Fibroblast of skin of abdomen (primary cell): ENCODE results near the gene UBE2S. TPM values are rescaled to one million over a fixed set of nuclear protein-coding genes. Genes with fewer than 3 reads are reported as not detected.
"Not testable (repeated sequence)": the region's sequence is repeated elsewhere in the genome, so short reads cannot be mapped to it uniquely, and the experiment has no call there.

ENCODE experiments used
- DNase-seq: peaks from one replicate; pipeline ENCODE4 v3.0.0-alpha.2; 2013
- polyA plus RNA-seq, 2 experiments: library from polyadenylated mRNA; unstranded; fragments of 120-200 nt; gene quantifications; one replicate each; pipeline ENCODE4 v1.2.1, GENCODE V29; 2013; ENCODE audit not compliant: insufficient read length in 2 of 2

Gene UBE2S
- 93.0 TPM for polyA plus RNA-seq (2013, experiment 1 of 2; ENCODE audit: insufficient read length)
- 105 TPM for polyA plus RNA-seq (2013, experiment 2 of 2; ENCODE audit: insufficient read length)

DNA sequence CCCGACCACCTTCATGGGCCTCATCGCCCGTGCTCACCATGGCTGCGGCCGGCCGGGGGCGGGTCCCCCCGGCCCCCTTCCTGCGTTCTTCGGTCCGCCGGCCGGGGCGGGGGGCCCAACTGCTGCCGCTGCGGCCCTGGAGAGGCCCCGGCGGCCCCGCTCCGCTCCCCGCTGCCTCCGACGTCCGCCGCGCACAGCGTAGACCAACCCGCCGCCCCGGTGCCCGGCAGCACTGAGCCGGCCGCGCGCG, at the start of gene UBE2S:
TSS of gene UBE2S (minus strand) at position 239 of the 250 bp plus-strand sequence. CDS start at position 40, 199 bp downstream.
- DNase-seq, result not testable (repeated sequence)

DNA sequence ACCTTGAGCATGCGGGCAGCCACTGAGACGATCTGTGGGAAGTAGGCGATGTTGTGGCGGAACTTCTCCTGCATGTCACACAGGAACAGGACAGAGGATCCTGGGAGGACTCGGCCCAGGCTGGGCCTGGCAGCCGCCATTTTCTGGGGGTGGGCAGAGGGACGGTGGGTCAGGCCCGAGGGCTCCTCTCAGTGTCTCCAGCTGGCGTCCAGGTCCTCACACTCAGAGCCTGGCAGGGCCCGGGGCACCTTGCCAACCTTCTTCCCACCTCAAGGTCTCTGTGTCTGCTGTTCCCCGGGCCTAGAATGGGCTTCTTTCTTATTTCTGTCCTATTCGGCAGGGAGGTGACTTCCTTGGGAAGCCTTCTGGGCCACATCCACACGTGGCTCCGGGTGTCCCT, 48.8 kb upstream of the UBE2S start:
- no peak for DNase-seq

DNA sequence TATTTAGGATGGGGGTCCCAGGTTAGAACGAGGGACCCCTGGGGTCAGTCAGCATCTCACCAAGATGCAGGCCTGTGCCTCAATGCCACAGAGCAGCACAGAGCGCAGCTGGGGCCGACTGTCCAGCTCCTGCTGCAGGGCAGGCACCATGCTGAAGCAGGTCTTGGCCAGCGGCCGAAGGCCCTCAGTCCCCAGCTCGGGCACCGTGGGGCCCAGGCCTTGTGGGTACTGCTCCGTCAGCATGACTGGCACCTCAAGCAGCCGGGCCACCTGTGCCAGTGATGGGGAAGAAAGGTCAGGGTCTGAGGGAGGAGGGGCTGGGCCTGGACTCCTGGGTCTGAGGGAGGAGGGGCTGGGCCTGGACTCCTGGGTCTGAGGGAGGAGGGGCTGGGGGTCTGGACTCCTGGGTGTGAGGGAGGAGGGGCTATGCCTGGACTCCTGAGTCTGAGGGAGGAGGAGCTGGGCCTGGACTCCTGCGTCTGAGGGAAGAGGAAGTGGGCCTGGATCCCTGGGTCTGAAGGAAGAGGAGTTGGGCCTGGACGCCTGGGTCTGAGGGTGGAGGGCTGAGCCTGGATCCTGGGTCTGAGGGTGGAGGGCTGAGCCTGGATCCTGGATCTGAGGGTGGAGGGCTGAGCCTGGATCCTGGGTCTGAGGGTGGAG, 48.1 kb upstream of the UBE2S start:
- DNase-seq, result no peak

DNA sequence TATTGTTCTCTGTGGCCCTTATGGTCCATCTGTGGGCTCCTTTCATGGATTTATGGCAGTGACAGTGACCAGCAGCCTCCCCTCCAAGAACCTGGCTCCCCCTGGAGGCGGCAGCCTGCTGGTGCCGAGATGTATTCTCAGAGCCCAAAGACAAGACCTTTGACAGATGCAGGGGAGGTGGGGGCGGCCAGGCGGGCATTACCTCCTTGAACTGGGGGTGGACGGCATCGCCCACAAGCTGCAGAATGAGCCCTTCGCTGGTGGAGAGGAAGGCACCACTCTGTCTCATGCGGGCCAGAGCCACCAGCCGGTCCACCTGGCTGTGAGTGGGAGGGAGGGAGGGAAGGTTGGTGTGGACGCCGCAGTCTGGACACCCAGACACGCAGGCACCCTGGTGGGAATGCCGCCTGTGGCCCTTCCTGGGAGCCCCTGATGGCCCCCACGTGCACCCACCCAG, 47.2 kb upstream of the UBE2S start:
- DNase-seq, result no peak

DNA sequence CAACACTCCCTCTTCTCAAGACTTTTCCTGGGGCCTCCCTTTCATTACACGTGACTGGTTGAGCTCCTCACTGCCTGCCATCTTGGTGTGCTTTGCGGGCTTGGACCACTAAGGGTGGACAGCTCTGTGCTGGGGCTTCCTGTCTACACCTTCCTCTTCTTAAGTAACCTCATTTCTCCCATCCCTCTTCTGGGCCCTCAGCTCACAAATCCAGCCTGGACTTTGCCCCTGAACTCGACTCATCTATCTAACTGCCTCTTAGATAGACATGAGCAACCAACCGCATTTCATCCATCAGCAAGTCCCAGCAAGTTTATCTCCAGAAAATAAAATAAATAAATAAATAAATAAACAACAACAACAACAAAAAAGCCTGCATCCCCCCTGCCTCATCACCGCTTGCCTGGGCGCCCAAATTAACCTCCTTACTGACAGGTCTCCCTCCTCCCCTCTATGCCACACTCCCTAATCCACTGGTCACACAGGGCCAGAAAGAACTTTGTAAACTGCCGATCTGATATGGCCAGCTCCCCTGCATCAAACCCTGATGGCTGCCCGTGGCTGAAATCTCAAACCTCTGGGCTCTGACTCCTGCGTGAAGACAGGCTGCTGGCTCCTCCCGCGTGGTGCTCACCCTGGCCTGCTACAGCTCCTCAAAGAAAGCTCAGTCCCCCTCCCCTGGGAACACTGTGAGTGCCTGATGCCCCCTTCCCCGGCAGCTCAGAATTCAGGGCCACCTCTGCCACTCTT, 46.1 kb upstream of the UBE2S start:
- no peak for DNase-seq

DNA sequence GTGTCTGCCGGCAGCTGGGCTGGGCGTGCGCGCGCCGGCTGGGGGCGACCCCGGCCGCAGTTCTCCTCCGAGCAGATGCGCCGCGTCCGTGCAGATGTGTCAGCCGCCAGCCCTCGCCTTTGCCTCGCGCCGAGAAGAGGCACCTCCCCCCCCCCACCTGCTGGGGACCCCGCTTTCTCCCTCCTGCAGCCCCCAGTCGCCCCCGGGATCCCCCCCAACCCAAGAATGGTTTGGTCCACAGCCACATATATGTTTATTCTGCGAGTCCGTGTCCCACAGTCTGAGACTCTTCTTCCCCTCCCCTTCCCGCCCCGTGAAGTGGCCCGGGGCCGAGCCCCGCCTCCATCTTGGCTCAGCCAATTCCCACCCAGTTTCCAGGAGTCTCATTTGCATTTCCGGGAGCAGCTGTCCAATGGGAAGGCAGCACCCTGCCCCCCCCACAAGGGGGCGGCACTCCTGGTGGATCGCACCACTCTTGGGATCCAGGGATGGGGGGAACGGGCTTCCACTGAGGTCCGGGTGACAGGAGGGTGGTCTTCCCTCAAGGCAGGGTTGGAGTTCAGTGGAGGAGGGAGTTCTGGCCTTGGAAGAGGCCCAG, 45.3 kb upstream of the UBE2S start:
- DNase-seq, result peak; percentile 70

DNA sequence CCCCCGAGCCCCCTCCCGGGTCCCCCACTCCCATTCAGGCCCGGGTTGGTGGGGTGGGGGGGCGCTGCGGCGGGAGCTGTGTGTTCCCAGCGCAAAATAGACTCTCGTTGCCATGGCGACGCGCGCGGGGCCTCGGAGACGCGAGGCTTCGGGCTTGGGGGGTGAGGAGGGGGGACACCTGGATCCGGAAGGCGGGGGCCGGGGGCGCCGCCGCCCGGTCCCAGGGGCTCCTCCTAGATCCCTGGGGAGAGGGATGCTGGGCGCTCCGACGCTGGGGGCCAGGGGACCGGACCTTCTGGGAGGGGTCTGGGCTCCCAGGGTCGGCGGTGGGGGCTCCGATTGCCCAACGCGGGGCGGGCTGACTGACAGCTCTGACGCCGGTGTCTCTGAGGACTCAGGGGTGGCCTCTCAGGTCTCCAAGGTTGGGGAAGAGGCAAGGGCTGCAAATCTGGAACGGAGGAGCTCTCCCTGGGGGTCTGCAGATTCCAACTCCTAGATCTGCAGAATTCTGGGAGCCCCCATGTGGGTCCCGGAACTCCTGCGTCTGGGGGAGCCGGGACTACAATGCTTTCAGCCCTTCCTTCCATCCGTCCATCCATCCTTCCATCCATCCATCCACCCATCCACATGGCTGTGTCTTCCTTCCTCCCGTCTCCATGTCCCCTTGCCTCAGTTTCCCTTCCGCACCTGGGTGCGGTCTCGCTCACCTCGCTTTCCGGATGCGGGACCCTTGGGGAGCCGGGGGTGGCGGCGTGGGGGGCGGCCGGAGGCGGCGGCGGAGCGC, 44.6 kb upstream of the UBE2S start:
- no peak for DNase-seq

DNA sequence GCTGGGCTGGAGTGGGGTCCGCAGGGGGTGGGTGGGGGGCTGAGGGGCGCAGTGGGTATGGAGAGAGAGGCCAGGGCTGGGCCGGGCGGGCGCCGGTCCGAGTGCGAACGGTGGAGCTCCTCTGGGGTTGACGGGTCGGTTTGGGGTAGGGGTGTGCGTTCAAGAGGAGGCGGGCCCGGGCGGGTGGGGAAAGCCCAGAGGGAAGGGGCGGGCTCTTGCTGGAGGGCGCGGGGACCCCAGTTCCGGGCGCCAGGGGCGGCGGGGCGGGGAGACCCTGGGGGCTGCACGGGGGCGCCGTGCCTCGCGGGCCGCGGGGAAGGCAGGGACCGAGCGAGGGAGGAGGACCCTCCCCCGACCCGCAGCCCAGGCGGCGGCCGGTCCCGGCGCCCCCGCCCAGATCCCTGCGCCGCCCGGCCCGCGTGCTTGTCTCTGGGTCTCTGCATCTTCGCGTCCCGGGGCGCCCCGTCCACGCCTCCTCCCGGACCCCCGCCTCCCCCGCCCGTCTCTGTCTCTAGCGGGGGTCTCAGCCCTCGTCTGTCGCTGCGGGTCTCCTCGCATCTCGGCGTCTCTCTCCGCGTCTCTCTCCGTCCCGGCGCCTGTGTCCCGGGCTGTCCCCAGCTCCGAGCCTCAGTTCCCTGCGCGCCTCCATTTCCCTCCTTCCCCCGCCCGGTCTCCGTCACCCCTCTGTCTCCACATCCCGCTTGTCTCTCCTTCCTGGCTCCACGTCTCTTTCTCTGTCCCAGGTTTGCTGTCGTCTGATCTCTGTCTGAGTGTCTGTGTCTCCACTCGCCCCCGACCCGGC, 43.8 kb upstream of the UBE2S start:
- DNase-seq, result no peak

DNA sequence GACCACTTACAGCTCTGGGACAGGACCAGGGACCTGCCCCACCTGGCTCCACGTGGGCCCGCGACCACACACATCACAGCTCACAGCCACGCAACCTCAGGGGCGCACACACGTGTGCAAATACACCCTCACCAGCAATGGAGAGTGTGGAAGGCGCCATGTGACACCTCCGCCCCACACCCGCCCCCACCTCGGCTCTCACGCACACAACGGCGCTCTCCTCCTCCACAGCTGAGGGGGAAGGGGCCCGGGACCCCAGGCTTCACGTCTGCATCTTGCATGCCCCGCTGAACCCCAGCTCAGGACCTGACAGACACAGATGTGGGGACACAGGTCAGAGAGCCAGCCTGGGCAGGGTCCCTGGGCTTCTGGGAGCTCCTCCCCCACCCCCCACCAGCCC, 41.9 kb upstream of the UBE2S start:
- DNase-seq, result no peak

DNA sequence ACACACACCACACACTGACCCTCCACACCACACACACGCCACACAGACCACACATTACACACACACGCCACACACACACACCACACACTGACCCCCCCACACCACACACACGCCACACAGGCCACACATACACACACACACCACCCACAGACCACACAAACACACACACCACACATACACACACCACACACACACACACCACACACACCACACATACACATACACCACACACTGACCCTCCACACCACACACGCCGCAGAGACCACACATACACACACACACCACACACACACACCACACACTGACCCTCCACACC, 40.5 kb upstream of the UBE2S start:
- not testable (repeated sequence) for DNase-seq

DNA sequence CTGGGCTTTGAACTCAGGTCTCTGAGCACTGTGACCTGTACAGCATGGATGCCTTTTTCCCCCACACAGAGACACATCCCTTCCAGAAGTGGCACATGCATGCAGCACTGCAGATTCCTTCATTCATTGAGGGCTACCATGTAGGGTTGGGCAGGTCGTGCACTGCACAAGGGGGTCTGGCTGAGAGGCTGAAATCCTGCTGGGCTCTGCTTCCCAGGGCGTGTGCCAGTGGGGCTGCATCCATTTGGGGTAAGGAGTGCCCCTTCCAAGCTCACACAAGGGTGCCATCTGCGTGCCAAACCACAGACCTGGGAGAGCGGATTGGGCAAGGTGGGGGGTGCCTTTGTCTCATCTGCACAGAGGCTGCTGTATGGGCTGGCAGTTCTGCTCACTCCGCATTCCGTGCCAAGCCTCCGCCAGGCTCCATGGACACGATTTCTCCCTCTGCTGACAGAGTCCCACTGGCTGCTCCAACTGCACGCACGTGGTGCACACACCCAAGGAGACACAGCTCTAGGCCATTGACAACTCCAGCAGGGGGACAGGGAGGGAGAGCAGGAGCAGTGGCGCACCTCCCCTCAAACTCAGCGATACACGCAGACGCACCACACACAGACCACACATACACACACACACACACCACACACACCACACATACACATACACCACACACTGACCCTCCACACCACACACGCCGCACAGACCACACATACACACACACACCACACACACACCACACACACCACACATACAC, 40.0 kb upstream of the UBE2S start:
- peak; percentile 28 for DNase-seq

DNA sequence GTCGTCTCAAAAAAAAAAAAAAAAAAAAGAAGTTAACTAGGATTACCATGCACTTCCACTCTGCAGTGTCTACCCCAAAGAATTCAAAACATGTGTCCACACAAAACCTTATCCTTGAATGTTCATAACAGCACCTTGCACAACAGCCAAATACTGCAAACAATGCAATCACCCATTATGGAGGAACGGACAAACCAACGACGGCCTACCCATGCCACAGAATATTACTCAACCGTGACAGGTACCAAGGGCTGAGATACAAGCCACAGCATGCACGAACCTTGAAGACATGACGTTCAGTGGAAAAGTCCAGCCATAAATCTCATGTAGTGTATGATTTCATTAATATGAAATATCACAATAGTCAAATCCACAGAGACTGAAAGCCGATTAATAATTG, 38.5 kb upstream of the UBE2S start:
- DNase-seq, result no peak

DNA sequence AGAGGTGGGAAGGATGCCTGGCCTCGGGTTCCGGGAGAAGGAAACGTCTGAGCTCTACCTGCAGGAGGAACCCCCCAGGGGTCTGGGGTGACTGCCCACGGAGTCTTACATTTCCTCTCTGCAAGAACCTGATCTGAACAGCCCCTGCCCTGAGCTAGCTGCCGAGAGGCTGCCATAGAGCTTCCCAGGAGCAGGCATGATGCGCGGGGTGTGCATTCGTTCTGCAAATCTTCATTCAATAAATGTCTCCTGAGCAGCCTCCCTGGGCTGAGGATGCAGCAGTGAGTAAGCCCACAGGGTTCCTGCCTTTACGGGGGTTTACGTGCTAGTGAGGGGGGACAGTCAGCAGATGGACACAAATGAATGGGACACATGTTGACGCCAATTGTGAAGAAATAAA, 37.1 kb upstream of the UBE2S start:
- no peak for DNase-seq

DNA sequence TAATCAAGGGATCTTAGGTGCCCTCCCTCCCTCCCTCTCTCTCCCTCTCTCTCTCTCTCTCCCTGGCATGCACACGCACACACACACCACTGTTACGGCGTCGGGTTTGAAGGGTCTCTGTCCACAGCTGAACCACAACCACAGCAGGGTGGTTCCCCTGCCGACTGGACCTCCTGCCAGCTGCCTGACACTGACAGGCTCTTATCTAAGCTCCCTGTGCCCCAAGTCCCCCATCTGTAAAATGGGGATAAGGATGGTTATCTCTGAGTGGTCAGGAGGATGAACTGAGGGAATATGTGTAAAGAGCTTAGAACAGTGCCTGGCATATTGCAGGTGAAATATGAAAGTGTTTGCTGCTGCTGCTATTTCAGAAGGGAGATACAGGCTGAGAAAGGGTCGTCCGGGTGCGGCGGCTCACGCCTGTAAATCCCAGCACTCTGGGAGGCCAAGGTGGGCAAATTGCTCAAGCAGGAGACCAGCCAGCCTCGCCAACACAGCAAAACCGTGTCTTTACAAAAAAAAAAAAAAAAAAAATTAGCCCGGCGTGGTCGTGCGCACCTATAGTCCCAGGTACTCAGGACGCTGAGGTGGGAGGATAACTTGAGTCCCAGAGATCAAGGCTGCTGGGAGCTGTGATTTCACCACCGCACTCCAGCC, 36.4 kb upstream of the UBE2S start:
- no peak for DNase-seq

DNA sequence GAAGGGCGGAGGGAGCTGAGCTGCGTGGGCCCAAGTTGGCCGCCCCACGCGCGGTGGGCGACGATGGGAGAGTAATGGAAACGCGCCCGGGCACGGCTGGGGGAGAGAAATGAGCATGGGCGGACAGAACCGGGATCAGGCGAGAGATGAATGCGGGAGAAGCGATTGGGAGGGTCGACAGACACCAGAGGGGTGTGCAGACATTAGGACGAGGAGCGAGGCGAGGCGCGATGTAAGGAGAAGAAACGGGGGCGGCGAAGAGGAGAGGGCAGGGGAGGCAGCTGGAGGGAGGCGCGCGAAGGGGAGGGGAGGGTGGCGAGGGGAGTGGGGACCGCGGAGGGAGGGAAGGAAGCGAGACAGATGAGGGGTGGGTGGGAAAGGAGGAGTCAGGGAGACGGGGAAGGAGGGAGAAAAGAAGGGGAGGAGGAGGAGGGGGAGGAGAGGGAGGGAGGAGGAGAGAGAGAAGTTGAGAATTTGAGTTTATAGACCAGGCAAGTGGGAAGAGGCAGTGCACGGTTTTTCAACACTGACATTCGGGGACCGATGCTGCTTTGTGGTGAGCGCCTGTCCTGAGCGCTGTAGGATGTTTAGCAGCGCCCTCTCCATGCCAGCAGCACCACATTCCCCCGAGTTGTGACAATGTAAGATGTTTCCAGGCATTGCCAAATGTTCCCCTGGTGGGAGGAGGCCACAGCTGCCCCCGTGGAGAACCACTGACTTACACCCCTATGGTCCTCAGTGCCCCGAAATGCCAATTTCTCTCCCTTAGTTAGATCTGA, 35.6 kb upstream of the UBE2S start, which contains the start of gene SHISA7:
TSS of gene SHISA7 (minus strand) at position 256 of the 779 bp plus-strand sequence. CDS start 437 bp downstream, outside the sequence.
- DNase-seq, result no peak

DNA sequence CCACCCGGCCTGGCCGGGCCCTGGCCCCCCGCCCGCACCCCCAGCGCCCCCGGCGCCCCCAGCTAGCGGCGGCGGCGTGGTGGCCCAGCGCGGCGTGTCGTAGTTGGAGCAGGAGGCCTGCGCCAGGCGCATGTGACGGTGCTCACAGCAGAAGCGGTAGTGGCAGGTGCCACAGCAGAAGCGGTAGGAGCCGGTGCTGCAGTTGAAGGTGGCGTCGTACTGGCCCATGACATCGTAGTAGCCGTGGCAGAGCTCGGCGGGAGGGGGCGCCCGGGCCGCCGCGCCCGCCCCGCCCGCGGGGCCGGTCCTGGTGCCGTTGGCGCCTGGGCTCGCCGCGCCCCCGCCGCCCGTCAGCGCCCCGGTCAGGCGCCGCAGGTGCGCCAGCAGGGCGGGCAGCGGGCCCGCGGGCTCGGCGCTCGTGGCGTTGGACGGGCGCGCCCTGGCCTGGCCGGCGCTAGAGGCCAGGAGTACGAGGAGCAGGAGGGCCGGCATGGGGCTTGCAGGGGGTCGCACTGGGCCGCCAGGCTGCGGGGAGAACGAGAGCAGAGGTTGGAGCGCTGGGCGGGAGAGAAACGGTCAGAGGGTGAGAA, 34.9 kb upstream of the UBE2S start:
- no peak for DNase-seq

DNA sequence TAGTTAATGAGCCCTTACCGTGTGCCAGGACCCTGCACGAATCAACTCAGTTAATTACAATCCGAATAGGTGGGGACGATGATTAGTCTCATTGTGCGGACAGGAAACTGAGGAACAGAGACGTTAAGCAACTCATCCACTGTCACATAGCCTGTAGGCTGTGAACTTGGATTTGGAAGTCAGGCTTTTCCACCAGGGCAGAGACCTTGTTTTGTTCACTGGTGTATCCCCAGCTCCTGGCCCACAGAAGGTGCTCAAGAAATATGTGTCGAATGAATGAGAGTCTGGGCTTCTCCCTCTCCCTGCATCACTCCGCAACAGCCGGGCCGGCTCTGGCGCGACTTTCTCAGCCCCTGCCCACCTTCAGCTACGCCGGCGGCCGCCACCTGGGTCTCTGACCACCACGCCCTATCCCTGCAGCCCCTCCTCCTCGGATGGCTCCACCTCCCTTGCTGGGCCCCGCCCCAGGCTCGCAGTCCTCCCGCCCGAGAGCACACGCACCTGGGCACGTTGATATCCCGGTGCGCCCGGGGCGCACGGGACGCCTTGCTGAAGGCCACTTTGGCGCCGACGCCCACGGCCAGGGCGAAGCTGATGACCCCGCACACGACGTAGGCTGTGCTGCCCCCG, 34.2 kb upstream of the UBE2S start:
- no peak for DNase-seq

DNA sequence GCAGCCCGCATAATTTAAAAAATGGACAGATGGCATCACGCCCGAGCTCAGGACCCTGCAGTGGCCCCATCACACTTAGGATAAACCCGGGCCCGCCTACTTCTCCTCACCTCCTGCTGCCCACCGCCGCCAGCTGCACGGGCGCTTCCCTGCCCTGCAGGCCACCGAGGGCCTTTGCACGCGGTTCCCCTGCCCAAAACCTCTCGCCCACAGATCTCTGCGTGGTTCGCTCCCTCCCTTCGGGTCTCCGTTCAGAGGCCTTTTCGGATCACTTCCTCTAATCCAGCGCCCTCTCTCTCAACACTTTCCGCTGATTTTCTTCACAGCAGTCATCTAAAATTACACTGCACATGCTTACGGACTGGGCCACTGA, 33.7 kb upstream of the UBE2S start:
- no peak for DNase-seq

DNA sequence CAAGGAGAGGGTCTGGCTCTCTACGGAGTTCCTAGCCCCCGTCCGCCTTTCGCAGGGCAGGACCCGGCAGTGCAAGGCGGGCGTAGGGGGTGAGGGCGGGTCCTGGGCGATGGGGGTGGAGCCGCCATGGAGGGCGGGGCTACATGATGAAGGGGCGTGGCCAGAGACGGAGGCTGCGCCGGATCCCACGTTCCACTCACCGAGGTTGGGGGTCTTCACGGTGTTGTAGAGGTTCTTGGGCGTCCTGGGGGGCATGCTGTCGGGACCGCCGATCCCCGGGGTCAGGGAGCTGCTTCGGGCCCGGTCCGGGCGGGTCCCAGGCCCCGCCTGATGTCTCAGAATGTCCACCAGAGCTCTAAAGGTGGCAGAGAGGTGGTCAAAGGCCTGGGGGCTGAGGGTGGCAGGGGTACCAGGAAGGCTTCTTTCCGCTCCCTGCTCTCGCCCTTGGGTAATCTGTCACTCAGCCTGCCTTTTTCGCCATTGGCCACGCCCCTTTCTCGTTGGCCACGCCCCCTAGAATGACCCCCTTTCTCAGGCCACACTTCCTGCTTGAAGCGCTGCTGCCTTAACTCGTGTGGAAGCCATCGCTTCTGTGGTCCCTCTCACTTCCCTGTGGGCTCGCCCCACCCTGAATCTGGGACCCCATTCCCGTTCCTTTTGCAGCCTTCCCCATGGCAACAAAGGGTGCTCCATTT, 33.0 kb upstream of the UBE2S start:
- DNase-seq, result no peak
